ENCODE results near the gene ADAD1.

GRCh38 chr4:122456231-122457116 is 77.7 kb downstream of the ADAD1 start, which contains the start of gene IL2:
- TF ChIP-seq POLR2A (IDR thresholded peaks at IDR 0.05) (no peak), CTCF (IDR thresholded peaks at IDR 0.05 in 8 of 11, conservative IDR thresholded peaks at IDR 0.05 in 3 of 11) (no peak), POLR2AphosphoS5 (IDR thresholded peaks at IDR 0.05) (no peak)

Measured in spleen (tissue), 7 donors.